HEK293T (cell line): ENCODE results near the gene RPL10A.

Experiments used
- ARNT ChIP-seq: fragments of 450-650 bp; IDR thresholded peaks from 2 replicates; pipeline ENCODE4 v1.6.1; 2017; ENCODE audit warnings: mild to moderate bottlenecking
- BHLHE40 ChIP-seq: fragments of 450-650 bp; IDR thresholded peaks from 2 replicates; pipeline ENCODE4 v1.6.1; 2016; ENCODE audit warnings: mild to moderate bottlenecking, moderate library complexity, borderline replicate concordance
- CTBP1 ChIP-seq: fragments of 450-650 bp; IDR thresholded peaks from 2 replicates; pipeline ENCODE4 v1.6.1; 2016; ENCODE audit warnings: borderline replicate concordance
- ELF4 ChIP-seq: fragments of 450-650 bp; IDR thresholded peaks from 2 replicates; pipeline ENCODE4 v1.6.1; 2017; ENCODE audit warnings: antibody characterized with exemption
- FOXA1 ChIP-seq: fragments of 450-650 bp; IDR thresholded peaks from 2 replicates; pipeline ENCODE4 v1.6.1; 2016; ENCODE audit warnings: mild to moderate bottlenecking
- FOXK2 ChIP-seq: fragments of 450-650 bp; IDR thresholded peaks from 2 replicates; pipeline ENCODE4 v1.6.1; 2016; ENCODE audit warnings: mild to moderate bottlenecking
- FOXM1 ChIP-seq: fragments of 450-650 bp; IDR thresholded peaks from 2 replicates; pipeline ENCODE4 v1.6.1; 2017; ENCODE audit warnings: mild to moderate bottlenecking, borderline replicate concordance
- HDGF ChIP-seq: fragments of 450-650 bp; IDR thresholded peaks from 2 replicates; pipeline ENCODE4 v1.6.1; 2017; ENCODE audit warnings: antibody characterized with exemption, borderline replicate concordance
- LEF1 ChIP-seq: fragments of 450-650 bp; IDR thresholded peaks from 2 replicates; pipeline ENCODE4 v1.6.1; 2017; ENCODE audit warnings: mild to moderate bottlenecking, borderline replicate concordance
- NFRKB ChIP-seq: fragments of 450-650 bp; IDR thresholded peaks from 2 replicates; pipeline ENCODE4 v1.6.1; 2016; ENCODE audit warnings: mild to moderate bottlenecking, moderate library complexity
- SP1 ChIP-seq: fragments of 450-650 bp; IDR thresholded peaks from 2 replicates; pipeline ENCODE4 v1.6.1; 2017
- SUZ12 ChIP-seq: fragments of 450-650 bp; IDR thresholded peaks from 2 replicates; pipeline ENCODE4 v1.6.1; 2016; ENCODE audit warnings: mild to moderate bottlenecking
- TARDBP ChIP-seq: fragments of 450-650 bp; IDR thresholded peaks from 2 replicates; pipeline ENCODE4 v1.6.1; 2016
- ZNF384 ChIP-seq: fragments of 450-650 bp; IDR thresholded peaks from 2 replicates; pipeline ENCODE4 v1.6.1; 2016

DNA sequence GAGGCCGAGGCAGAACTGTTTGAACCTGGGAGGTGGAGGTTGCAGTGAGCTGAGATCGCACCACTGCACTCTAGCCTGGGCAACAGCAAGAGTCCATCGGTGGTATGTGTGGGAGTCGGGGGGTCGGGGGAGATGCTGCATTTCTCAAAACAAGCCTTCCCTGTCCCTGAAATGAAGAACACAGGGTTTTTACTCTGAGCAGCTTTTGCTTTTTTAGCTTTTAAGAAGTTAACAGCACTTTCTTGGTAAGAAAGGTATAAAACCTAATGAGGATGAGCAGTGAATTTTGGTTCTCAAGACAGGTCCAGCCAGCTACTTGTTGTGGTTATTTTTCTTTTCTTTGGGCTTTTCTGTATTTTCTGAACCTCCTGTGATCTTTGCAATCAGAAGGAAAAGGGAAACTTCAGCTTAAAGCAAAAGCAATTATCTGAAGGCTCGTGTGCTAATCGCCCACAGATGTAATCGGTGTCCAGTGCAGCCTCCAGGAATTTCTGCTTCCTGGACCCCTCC, 3.7 kb downstream of the RPL10A start:
- TF ChIP-seq TARDBP, result no peak
- no peak for TF ChIP-seq LEF1
- no peak for TF ChIP-seq SUZ12
- no peak for TF ChIP-seq HDGF
- no peak for TF ChIP-seq FOXK2
- TF ChIP-seq ZNF384, result no peak
- no peak for TF ChIP-seq FOXM1
- no peak for TF ChIP-seq BHLHE40
- no peak for TF ChIP-seq SP1
- TF ChIP-seq ARNT, result no peak
- no peak for TF ChIP-seq ELF4
- no peak for TF ChIP-seq FOXA1
- no peak for TF ChIP-seq NFRKB
- TF ChIP-seq CTBP1, result no peak
